GM18505 (cell line): Measurements from ENCODE around the gene MYO9B.

Experiments
- ATAC-seq: cut with Tn5 transposase; IDR thresholded peaks from one replicate; pipeline ENCODE4 v1.9.1; 2021; ENCODE audit not compliant: unreplicated experiment
- POLR2A ChIP-seq: IDR thresholded peaks from 4 replicates; pipeline ENCODE4 v1.6.1; 2011; ENCODE audit warnings: borderline replicate concordance; ENCODE audit not compliant: insufficient read depth, insufficient read length; ENCODE audit errors: extremely low read depth

Gene MYO9B, protein sequence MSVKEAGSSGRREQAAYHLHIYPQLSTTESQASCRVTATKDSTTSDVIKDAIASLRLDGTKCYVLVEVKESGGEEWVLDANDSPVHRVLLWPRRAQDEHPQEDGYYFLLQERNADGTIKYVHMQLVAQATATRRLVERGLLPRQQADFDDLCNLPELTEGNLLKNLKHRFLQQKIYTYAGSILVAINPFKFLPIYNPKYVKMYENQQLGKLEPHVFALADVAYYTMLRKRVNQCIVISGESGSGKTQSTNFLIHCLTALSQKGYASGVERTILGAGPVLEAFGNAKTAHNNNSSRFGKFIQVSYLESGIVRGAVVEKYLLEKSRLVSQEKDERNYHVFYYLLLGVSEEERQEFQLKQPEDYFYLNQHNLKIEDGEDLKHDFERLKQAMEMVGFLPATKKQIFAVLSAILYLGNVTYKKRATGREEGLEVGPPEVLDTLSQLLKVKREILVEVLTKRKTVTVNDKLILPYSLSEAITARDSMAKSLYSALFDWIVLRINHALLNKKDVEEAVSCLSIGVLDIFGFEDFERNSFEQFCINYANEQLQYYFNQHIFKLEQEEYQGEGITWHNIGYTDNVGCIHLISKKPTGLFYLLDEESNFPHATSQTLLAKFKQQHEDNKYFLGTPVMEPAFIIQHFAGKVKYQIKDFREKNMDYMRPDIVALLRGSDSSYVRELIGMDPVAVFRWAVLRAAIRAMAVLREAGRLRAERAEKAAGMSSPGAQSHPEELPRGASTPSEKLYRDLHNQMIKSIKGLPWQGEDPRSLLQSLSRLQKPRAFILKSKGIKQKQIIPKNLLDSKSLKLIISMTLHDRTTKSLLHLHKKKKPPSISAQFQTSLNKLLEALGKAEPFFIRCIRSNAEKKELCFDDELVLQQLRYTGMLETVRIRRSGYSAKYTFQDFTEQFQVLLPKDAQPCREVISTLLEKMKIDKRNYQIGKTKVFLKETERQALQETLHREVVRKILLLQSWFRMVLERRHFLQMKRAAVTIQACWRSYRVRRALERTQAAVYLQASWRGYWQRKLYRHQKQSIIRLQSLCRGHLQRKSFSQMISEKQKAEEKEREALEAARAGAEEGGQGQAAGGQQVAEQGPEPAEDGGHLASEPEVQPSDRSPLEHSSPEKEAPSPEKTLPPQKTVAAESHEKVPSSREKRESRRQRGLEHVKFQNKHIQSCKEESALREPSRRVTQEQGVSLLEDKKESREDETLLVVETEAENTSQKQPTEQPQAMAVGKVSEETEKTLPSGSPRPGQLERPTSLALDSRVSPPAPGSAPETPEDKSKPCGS (N-terminal part only)

DNA sequence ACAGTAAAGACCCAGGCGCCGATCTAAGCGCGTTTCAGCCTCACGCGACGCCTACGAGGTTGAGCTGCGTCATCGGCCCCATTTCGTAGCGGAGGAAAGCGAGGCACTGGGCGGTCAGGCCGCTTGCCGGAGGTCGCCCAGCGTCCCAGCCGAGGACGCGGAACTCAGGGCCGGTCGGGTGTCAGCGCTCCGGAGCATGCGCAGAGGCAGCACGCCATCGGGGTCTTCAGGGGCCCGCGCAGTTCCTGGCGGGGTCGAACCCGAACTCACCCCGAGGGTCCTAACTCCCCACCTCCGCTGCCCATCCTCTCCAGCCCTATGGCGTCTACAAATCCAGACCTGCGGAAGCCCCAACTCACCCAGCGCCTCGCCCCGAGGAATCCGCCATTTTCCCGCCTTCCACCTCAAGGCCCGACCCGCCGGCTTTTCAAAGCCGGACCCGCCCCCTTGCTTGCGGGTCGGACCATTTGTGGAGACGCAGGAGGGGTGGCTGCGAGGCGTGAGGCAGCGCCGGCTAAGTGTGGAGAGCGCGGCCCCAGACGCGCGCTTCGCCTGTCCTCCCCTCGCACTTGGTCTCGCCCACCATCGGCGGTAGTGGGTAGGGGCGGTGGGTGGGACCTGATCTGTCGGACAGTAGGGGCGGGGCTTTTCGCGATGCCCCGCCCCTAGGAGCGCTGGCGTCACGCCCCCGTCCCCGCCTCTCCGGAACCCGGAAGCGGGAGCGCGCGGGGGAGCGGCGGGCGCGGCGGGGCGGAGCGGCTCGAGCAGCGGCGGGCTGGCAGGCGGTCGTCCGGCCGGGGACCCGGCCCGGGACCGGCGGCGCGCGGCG lies at the start of gene MYO9B, which contains the start of gene HAUS8:
Gene MYO9B (plus strand): TSS at position 743 of the 829 bp plus-strand sequence. CDS start 25,941 bp downstream, outside the sequence.
Gene HAUS8 (minus strand): TSS at position 418 of the 829 bp plus-strand sequence. CDS start 30 bp downstream, at position 388.
- peak; percentile 74 for ATAC-seq
- TF ChIP-seq POLR2A = peak; percentile 78

DNA sequence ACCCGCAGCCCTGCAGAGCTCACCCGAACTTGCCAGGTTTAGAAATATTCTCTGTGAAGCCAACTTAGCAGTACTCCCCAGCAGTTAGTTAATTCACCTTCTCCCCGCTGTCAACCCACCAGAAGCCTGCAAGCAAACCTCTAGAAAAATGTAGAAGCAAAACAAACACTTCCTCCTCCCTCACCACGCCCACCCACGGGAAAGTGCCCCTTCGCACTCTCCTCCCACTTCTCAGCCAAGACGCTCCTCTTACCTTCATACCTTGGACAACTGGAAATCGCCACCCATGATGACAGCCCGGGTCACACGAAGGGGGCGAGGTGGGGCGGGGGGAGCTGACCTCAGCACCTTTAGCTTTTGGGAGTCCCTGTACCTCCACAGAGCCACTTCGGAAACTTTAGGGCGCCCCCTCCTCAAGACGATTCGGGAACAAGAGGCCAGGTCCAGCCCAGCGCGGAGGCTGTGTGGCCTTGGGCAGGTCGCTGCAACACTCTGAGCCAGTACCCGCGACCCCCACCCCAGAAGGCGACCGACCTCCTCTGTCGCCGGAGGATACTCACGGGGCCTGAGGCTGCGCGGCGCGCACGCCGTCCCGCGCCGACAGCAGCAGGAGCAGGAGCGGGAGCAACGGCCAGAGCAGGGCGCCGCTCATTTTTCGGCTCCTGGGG lies 49.5 kb upstream of the MYO9B start:
- ATAC-seq = no peak
- TF ChIP-seq POLR2A = no peak

DNA sequence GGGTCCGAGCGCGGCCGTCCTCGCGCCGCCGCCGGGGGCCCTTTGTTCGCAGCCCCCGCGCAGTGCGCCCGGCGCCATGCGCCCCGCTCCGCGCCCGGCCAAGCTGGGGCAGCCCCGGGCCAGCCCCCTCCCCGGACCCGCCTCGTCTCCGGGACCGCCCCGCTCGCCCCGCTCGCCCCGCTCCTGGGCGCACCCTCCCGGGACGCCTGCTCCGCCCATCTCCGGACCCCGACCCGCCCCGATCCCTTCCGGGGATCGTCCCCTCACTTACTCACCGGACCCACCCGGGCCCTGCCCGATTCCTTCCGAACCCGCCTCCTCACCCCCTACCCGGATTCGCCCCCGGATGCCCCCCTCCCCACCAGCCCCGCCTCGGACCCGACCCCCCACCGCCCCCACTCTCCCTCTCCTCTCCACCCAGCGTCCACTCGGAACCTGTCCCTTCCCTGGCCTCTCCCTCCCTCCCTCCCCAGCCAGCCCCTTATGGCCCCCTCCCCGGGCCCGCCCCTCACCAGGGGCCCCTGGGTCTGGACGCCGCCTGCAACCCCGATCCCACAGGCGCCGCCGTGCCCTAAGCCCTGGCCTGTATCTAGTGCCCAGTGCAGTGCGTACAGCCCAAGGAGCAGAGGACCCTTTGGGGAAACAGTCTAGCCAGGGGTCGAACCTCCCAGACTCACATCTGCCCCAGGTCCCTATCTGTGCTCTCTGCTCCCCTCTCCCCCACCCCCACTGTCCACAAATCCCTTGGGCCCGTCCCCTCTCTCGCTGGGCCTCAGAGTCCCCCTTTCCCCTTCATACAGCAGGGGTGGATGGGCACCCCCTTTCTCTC lies 48.7 kb upstream of the MYO9B start, which contains the start of gene CPAMD8:
Gene CPAMD8 (minus strand): TSS at position 105 of the 829 bp plus-strand sequence. CDS start 168 bp downstream, outside the sequence.
- no peak for TF ChIP-seq POLR2A

DNA sequence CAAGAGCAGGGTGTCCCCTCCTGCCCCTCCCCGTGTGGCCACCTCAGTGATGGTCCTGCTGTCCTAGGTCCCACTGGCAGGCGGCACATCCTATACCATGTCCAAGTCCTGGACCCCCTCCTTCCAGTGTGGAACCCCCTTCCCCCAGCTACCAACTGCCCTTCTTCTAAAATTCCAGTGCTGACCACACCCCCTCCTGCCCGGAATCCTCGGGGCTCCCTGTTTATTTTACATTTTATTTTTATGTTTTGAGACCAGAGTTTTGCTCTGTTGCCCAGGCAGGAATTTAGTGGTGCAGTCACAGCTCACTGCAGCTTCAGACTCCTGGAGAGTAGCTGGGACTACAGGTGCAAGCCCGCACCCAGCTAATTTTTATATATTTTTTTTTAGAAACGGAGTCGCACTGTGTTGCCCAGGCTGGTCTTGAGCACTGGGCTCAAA lies 48.0 kb upstream of the MYO9B start:
- ATAC-seq = no peak

More for the DNA sequence above, 48.7 kb upstream of the MYO9B start, which contains the start of gene CPAMD8:
- ATAC-seq = no peak

DNA sequence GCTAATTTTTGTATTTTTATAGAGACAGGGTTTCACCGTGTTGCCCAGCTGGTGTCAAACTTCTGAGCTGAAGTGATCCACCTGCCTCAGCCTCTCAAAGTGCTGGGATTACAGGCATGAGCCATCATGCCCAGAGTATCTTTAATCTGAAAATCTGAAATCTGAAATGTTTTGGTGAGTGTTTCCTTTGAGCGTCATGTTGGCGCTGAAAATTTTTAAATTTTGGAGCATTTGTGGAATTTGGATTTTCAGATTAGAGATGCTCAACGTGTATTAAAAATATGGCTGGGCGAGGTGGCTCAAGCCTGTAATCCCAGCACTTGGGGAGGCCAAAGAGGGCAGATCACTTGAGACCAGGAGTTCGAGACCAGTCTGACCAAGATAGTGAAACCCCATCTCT lies 43.8 kb upstream of the MYO9B start:
- TF ChIP-seq POLR2A = no peak
- ATAC-seq = no peak

More for the DNA sequence above, 48.0 kb upstream of the MYO9B start:
- TF ChIP-seq POLR2A = no peak

DNA sequence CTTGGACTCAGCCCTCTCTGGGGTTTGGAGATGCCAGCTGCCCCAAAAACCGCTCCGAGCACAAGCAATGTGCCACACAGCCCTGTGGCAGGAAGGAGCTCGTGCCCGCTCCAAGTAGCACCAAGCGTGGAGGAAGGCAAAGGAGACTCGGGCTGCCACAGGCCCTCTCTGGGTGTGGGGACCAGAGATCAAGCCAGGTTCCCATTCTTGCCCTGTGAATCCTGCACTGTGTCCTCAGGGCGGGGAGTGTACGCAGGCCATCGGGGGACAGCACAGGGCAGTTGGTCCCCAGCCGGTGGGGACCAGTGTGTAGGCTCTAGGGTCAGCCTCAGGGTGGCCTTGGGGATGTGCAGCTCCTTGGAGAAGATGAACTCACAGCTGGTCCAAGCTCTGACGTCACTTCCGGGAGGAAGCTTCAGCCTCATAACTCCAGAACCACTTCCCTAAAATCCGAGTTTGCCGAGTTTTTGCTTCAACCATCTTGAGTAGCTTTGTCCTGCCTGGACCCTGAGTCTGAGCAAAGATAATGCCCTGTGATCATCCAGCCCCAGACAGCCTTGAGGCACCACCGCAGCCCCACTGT lies 39.6 kb upstream of the MYO9B start:
- TF ChIP-seq POLR2A = no peak
- no peak for ATAC-seq

DNA sequence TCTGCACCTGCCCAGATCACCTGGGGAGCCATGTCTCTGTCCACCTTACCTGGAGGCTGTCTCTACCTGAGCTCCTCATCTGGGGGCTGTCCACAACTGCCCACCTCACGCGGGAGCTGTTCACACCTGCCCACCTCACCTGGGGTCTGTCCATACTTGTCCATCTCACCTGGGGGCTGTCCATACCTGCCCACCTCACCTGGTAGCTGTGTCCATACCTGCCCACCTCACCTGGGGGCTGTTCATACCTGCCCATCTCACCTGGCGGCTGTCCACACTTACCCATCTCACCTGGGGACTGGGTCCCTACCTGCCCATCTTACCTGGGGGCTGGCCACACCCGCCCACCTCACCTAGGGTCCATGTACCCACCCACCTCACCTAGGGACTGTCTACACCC lies 38.9 kb upstream of the MYO9B start:
- no peak for ATAC-seq
- no peak for TF ChIP-seq POLR2A

DNA sequence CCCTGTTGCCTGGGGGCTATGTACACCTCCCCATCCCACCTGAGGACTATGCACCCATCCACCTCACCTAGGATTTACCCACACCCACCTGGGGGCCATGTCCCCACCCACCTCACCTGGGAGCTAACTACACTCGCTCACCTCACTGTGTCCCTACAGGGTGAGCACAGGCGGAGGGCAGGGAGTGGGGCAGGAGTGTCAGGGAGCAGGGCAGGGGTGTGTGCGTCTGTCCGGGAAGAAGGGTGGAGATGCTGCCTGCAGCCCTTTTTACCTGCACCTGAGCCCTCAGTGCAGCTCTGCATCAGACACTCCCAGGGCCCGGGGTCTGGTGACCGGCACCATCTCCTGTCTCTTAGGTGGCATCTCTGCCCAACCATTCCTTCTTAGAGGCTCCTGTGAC lies 38.4 kb upstream of the MYO9B start:
- no peak for ATAC-seq
- TF ChIP-seq POLR2A = no peak

DNA sequence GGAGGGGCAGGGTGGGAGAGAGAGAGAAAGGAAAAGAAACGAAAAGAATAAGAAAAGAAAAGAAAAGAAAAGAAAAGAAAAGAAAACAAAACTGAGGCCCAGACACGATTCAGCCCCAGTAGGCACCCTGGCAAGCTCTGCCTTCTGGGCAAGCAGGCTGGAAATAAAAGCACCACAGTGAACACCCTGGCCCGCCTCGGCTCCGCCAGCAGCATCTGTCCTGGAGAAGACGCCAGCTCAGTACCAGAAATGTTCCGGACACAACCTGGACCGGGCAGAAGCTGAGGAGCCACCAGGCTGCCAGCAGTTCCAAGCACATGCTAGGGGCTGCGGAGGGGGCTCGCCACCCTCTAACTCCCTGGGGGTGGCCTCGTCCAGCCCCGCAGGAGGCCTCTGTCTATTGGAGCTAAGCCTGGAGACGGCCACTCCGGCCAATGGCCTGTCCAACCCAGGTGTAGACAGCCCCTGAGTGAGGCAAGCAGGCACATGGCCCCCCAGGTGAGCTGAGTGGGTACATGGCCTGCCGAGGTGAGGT lies 37.5 kb upstream of the MYO9B start:
- no peak for ATAC-seq

DNA sequence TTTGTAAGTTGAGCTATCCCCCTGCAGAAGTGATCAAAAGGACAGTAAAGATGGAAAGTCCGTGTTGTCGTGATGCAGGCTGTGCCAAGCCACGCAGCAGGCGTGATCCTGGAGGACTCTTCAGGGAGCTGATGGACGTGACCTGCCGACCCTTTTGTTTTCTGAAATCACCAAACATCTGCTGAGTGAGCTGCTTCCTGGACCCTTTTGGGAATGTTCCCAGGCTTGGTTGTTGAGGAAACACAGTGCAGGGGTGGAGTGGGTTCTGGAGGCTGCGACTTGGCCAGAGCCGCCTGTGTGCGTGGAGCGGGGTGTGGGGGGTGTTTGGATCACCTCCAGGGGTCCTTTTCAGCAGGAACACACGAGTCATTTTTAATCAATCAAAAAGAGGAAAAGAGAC lies 33.6 kb upstream of the MYO9B start:
- TF ChIP-seq POLR2A = no peak
- no peak for ATAC-seq

More for the DNA sequence above, 37.5 kb upstream of the MYO9B start:
- TF ChIP-seq POLR2A = no peak
